Mesenchymal stem cell (in vitro differentiated cells and primary cell): Measurements from ENCODE around the gene CCDC24.
A peak's percentile ranks its signal among the peaks of the same experiment; 100 is the strongest.

Experiments
- DNase-seq: peaks from one replicate; pipeline ENCODE4 v3.0.0-alpha.2; 2013
- H2AFZ ChIP-seq: one replicate; pipeline ENCODE4 v1.6.1; 2013; ENCODE audit warnings: low read depth, mild to moderate bottlenecking, control low read depth, inconsistent platforms, low read length, moderate library complexity
- H2AK5ac ChIP-seq: 2 replicates; pipeline ENCODE4 v1.6.1; 2013; ENCODE audit warnings: low read length, moderate library complexity, mild to moderate bottlenecking, inconsistent platforms; ENCODE audit not compliant: severe bottlenecking
- H2BK120ac ChIP-seq: one replicate; pipeline ENCODE4 v1.6.1; 2013; ENCODE audit warnings: low read depth, mild to moderate bottlenecking, inconsistent platforms, low read length, moderate library complexity
- H2BK12ac ChIP-seq, 2 experiments: one replicate each; pipeline ENCODE4 v1.6.1; 2013; ENCODE audit warnings: inconsistent platforms in 2 of 2, low read length in 2 of 2, mild to moderate bottlenecking in 2 of 2, moderate library complexity in 2 of 2, control low read depth in 1 of 2
- H2BK15ac ChIP-seq: one replicate; pipeline ENCODE4 v1.6.1; 2013; ENCODE audit warnings: mild to moderate bottlenecking, low read depth, inconsistent platforms; ENCODE audit not compliant: poor library complexity, severe bottlenecking
- H2BK5ac ChIP-seq: 2 replicates; pipeline ENCODE4 v1.6.1; 2013; ENCODE audit warnings: low read depth, mild to moderate bottlenecking, low read length, control low read depth, inconsistent platforms; ENCODE audit not compliant: poor library complexity, severe bottlenecking
- H3K14ac ChIP-seq, 2 experiments: one replicate each; pipeline ENCODE4 v1.6.1; 2013; ENCODE audit warnings: inconsistent platforms in 2 of 2, low read length in 2 of 2, control low read depth in 1 of 2, mild to moderate bottlenecking in 1 of 2, moderate library complexity in 1 of 2
- H3K18ac ChIP-seq, 2 experiments: one replicate each; pipeline ENCODE4 v1.6.1; 2013; ENCODE audit warnings: inconsistent platforms in 2 of 2, low read length in 2 of 2, control low read depth in 1 of 2, low read depth in 1 of 2, mild to moderate bottlenecking in 1 of 2
- H3K23ac ChIP-seq, 2 experiments: one replicate each; pipeline ENCODE4 v1.6.1; 2013; ENCODE audit warnings: inconsistent platforms in 2 of 2, low read length in 2 of 2, mild to moderate bottlenecking in 2 of 2, moderate library complexity in 2 of 2, control low read depth in 1 of 2
- H3K27ac ChIP-seq: 2 replicates; pipeline ENCODE4 v1.5.1; 2013; ENCODE audit warnings: mild to moderate bottlenecking, moderate library complexity, low read length, control low read depth, inconsistent platforms; ENCODE audit not compliant: poor library complexity, severe bottlenecking
- H3K27me3 ChIP-seq, 2 experiments: 2 replicates each; pipeline versions ENCODE4 v1.6.1 to v1.7.0; 2013; ENCODE audit warnings: low read length in 2 of 2, mild to moderate bottlenecking in 2 of 2, moderate library complexity in 2 of 2, control low read depth in 1 of 2, inconsistent platforms in 1 of 2; ENCODE audit not compliant: control insufficient read depth in 1 of 2, insufficient read depth in 1 of 2
- H3K36me3 ChIP-seq, 2 experiments: 2 replicates each; pipeline versions ENCODE4 v1.6.1 to v1.7.0; 2013; ENCODE audit warnings: low read length in 2 of 2, control low read depth in 1 of 2, inconsistent platforms in 1 of 2, low read depth in 1 of 2, mild to moderate bottlenecking in 1 of 2; ENCODE audit not compliant: insufficient read depth in 2 of 2, control insufficient read depth in 1 of 2
- H3K4ac ChIP-seq, 2 experiments: one replicate each; pipeline ENCODE4 v1.6.1; 2013; ENCODE audit warnings: inconsistent platforms in 2 of 2, low read length in 2 of 2, mild to moderate bottlenecking in 2 of 2, moderate library complexity in 2 of 2, control low read depth in 1 of 2, low read depth in 1 of 2
- H3K4me1 ChIP-seq: 2 replicates; pipeline ENCODE4 v1.6.1; 2013; ENCODE audit warnings: low read depth, low read length, control low read depth; ENCODE audit not compliant: control insufficient read depth, insufficient read depth
- H3K4me2 ChIP-seq: 2 replicates; pipeline ENCODE4 v1.6.1; 2013; ENCODE audit warnings: low read length, mild to moderate bottlenecking, inconsistent platforms; ENCODE audit not compliant: poor library complexity, severe bottlenecking
- H3K4me3 ChIP-seq, 2 experiments: 2 replicates each; pipeline versions ENCODE4 v1.5.1 to v1.7.0; 2013; ENCODE audit warnings: low read length in 2 of 2, mild to moderate bottlenecking in 2 of 2, control low read depth in 1 of 2, low read depth in 1 of 2; ENCODE audit not compliant: insufficient read depth in 1 of 2
- H3K79me1 ChIP-seq: replicated peaks from 2 replicates; pipeline ENCODE4 v1.6.1; 2013; ENCODE audit warnings: mild to moderate bottlenecking, control low read depth, low read length, inconsistent platforms; ENCODE audit not compliant: poor library complexity, severe bottlenecking
- H3K9ac ChIP-seq: 2 replicates; pipeline ENCODE4 v1.7.0; 2013; ENCODE audit warnings: mild to moderate bottlenecking, low read length, moderate library complexity
- H3K9me3 ChIP-seq: 2 replicates; pipeline ENCODE4 v1.7.0; 2013; ENCODE audit warnings: mild to moderate bottlenecking, low read length; ENCODE audit not compliant: control insufficient read depth
- H4K8ac ChIP-seq: one replicate; pipeline ENCODE4 v1.6.1; 2013; ENCODE audit warnings: inconsistent platforms, mild to moderate bottlenecking, low read length, moderate library complexity
- H4K91ac ChIP-seq: one replicate; pipeline ENCODE4 v1.6.1; 2013; ENCODE audit warnings: mild to moderate bottlenecking, low read length, inconsistent platforms
- WGBS: methylation state at CpG from one replicate; pipeline ENCODE4 v1.1.7; 2013; ENCODE audit warnings: mixed read lengths; 5-methylcytosine and 5-hydroxymethylcytosine counted together

Gene CCDC24

GRCh38 chr1:44029911-44030604 lies 38.7 kb downstream of the CCDC24 start:
- peak overlapping the region in 1 of 2 experiments; percentile 86 for H3K14ac ChIP-seq
- peak overlapping the region; percentile 69 to 87 for H3K18ac ChIP-seq
- peak overlapping the region; percentile 74 for H4K91ac ChIP-seq
- H3K9ac ChIP-seq, result peak overlapping the region; percentile 84
- H3K4me3 ChIP-seq, result peak overlapping the region; percentile 81 to 85
- peak overlapping the region; percentile 96 for H2BK5ac ChIP-seq
- H3K27me3 ChIP-seq, result no peaks in the 10 kb centered on the region
- peak overlapping the region; percentile 64 for H2BK120ac ChIP-seq
- DNase-seq, result peak; percentile 91
- H2AK5ac ChIP-seq, result no peak overlapping the region
- peak overlapping the region; percentile 78 for H4K8ac ChIP-seq
- peak overlapping the region; percentile 44 for H2BK15ac ChIP-seq
- no peak overlapping the region for H3K23ac ChIP-seq
- peak overlapping the region; percentile 63 for H2AFZ ChIP-seq
- H3K9me3 ChIP-seq, result no peaks in the 10 kb centered on the region
- H3K4ac ChIP-seq, result peak overlapping the region; percentile 40 to 92
- H3K4me2 ChIP-seq, result peak overlapping the region; percentile 94
- peak overlapping the region; percentile 73 for H3K27ac ChIP-seq
- peaks cover 20% of the 10 kb centered on the region for H3K4me1 ChIP-seq
- H2BK12ac ChIP-seq, result no peak overlapping the region
- WGBS, result under 1% methylated on average over 36 of the region's 75 CpGs
- H3K79me1 ChIP-seq, result no peaks in the 10 kb centered on the region
- H3K36me3 ChIP-seq, result no peaks in the 10 kb centered on the region

GRCh38 chr1:44030605-44031251 lies 39.3 kb downstream of the CCDC24 start:
- 0% methylated on average over 61 of the region's 66 CpGs for WGBS
- H4K91ac ChIP-seq, result peak overlapping the region; percentile 52
- H2AFZ ChIP-seq, result peak overlapping the region; percentile 76
- H2AK5ac ChIP-seq, result no peak overlapping the region
- peak overlapping the region; percentile 73 for H3K27ac ChIP-seq
- peak overlapping the region; percentile 18 to 61 for H2BK12ac ChIP-seq
- H2BK15ac ChIP-seq, result no peak overlapping the region
- H2BK5ac ChIP-seq, result peak overlapping the region; percentile 37
- H3K4me2 ChIP-seq, result peak overlapping the region; percentile 94
- peak overlapping the region; percentile 81 to 82 for H3K4me3 ChIP-seq
- H3K27me3 ChIP-seq, result no peaks in the 10 kb centered on the region
- peak overlapping the region; percentile 42 for H2BK120ac ChIP-seq
- H3K79me1 ChIP-seq, result no peaks in the 10 kb centered on the region
- peak overlapping the region in 1 of 2 experiments; percentile 70 for H3K23ac ChIP-seq
- peak; percentile 73 for DNase-seq
- H3K4me1 ChIP-seq, result peaks cover 18% of the 10 kb centered on the region
- H4K8ac ChIP-seq, result peak overlapping the region; percentile 66
- no peaks in the 10 kb centered on the region for H3K9me3 ChIP-seq
- H3K4ac ChIP-seq, result peak overlapping the region; percentile 66 to 92
- H3K18ac ChIP-seq, result peak overlapping the region; percentile 82 to 87
- no peaks in the 10 kb centered on the region for H3K36me3 ChIP-seq
- H3K14ac ChIP-seq, result peak overlapping the region in 1 of 2 experiments; percentile 96
- H3K9ac ChIP-seq, result peak overlapping the region; percentile 82

- peak within 1 kb of the TSS; percentile 82 to 87 for H3K18ac ChIP-seq
- H2BK5ac ChIP-seq, result peak within 1 kb of the TSS; percentile 37
- peak within 1 kb of the TSS; percentile 42 for H2BK120ac ChIP-seq
- no peaks in the 10 kb centered on the region for H3K9me3 ChIP-seq
- H4K8ac ChIP-seq, result peak within 1 kb of the TSS; percentile 66
- H3K36me3 ChIP-seq, result no peaks in the 10 kb centered on the region
- H3K27me3 ChIP-seq, result no peaks in the 10 kb centered on the region
- 9% methylated on average over 20 of the region's 40 CpGs for WGBS
- H3K79me1 ChIP-seq, result no peaks in the 10 kb centered on the region
- peak within 1 kb of the TSS; percentile 18 to 61 for H2BK12ac ChIP-seq
- H3K14ac ChIP-seq, result peak within 1 kb of the TSS in 1 of 2 experiments; percentile 96
- peak within 1 kb of the TSS; percentile 66 to 92 for H3K4ac ChIP-seq
- peak within 1 kb of the TSS in 1 of 2 experiments; percentile 70 for H3K23ac ChIP-seq
- H3K9ac ChIP-seq, result peak within 1 kb of the TSS; percentile 82
- peak within 1 kb of the TSS; percentile 76 for H2AFZ ChIP-seq
- H3K27ac ChIP-seq, result peak within 1 kb of the TSS; percentile 73
- peak within 1 kb of the TSS; percentile 94 for H3K4me2 ChIP-seq
- H3K4me1 ChIP-seq, result peaks cover 18% of the 10 kb centered on the region
- peak within 1 kb of the TSS; percentile 23 for H2AK5ac ChIP-seq
- DNase-seq, result peak; percentile 80
- peak within 1 kb of the TSS; percentile 52 for H4K91ac ChIP-seq
- H2BK15ac ChIP-seq, result peak within 1 kb of the TSS; percentile 44
- H3K4me3 ChIP-seq, result peak within 1 kb of the TSS; percentile 81 to 82
Observed at GRCh38 chr1:44031252-44032169, 40.1 kb downstream of the CCDC24 start, which contains the start of gene SLC6A9. TSS of gene SLC6A9 (minus strand) at chr1:44031462. CDS start at chr1:44024277, 7,185 bp downstream.
